Hepatocyte (in vitro differentiated cells): ENCODE results near the gene C8G.

ENCODE experiments used
- EZH2 ChIP-seq: fragments of 200-600 bp; sonication (generic); IDR thresholded peaks from 2 replicates; pipeline ENCODE4 v1.6.1; 2016; ENCODE audit warnings: antibody characterized with exemption, mild to moderate bottlenecking, borderline replicate concordance
- EZH2phosphoT487 ChIP-seq: fragments of 200-600 bp; sonication (generic); IDR thresholded peaks from one replicate; pipeline ENCODE4 v1.6.1; 2018; ENCODE audit warnings: antibody characterized with exemption, mild to moderate bottlenecking, low read depth, moderate library complexity; ENCODE audit not compliant: unreplicated experiment, severe bottlenecking
- TF ChIP-seq, protein P1 (sequence below): fragments of 200-600 bp; sonication (generic); IDR thresholded peaks from 2 replicates; pipeline ENCODE4 v1.5.1; 2016; ENCODE audit warnings: antibody characterized with exemption, mild to moderate bottlenecking; ENCODE audit not compliant: poor library complexity

GRCh38 chr9:136928591-136928990 is 16.5 kb upstream of the C8G start:
- TF ChIP-seq, protein P1, sequence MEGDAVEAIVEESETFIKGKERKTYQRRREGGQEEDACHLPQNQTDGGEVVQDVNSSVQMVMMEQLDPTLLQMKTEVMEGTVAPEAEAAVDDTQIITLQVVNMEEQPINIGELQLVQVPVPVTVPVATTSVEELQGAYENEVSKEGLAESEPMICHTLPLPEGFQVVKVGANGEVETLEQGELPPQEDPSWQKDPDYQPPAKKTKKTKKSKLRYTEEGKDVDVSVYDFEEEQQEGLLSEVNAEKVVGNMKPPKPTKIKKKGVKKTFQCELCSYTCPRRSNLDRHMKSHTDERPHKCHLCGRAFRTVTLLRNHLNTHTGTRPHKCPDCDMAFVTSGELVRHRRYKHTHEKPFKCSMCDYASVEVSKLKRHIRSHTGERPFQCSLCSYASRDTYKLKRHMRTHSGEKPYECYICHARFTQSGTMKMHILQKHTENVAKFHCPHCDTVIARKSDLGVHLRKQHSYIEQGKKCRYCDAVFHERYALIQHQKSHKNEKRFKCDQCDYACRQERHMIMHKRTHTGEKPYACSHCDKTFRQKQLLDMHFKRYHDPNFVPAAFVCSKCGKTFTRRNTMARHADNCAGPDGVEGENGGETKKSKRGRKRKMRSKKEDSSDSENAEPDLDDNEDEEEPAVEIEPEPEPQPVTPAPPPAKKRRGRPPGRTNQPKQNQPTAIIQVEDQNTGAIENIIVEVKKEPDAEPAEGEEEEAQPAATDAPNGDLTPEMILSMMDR = no peak
- no peak for TF ChIP-seq EZH2phosphoT487
- no peak for TF ChIP-seq EZH2
